ENCODE results near the gene TTYH3.
"Not testable (repeated sequence)": the region's sequence is repeated elsewhere in the genome, so short reads cannot be mapped to it uniquely, and the experiment has no call there.

GRCh38 chr7:2679135-2680127, 47.6 kb downstream of the TTYH3 start:
- TF ChIP-seq, protein P1, sequence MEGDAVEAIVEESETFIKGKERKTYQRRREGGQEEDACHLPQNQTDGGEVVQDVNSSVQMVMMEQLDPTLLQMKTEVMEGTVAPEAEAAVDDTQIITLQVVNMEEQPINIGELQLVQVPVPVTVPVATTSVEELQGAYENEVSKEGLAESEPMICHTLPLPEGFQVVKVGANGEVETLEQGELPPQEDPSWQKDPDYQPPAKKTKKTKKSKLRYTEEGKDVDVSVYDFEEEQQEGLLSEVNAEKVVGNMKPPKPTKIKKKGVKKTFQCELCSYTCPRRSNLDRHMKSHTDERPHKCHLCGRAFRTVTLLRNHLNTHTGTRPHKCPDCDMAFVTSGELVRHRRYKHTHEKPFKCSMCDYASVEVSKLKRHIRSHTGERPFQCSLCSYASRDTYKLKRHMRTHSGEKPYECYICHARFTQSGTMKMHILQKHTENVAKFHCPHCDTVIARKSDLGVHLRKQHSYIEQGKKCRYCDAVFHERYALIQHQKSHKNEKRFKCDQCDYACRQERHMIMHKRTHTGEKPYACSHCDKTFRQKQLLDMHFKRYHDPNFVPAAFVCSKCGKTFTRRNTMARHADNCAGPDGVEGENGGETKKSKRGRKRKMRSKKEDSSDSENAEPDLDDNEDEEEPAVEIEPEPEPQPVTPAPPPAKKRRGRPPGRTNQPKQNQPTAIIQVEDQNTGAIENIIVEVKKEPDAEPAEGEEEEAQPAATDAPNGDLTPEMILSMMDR (conservative IDR thresholded peaks at IDR 0.05 in 1 of 2, IDR thresholded peaks at IDR 0.05 in 1 of 2; ENCODE audit: extremely low read depth in 1 of 2, insufficient read depth in 1 of 2, low read depth in 1 of 2, low read length in 2 of 2) = not testable (repeated sequence)
- not testable (repeated sequence) for TF ChIP-seq EZH2 (IDR thresholded peaks at IDR 0.05; ENCODE audit: borderline replicate concordance, low read length)

Measured in mammary epithelial cell (primary cell).